BLaER1 (cell line): Measurements from ENCODE around the gene LRRC45.

Experiments used
- H3K27ac ChIP-seq: shearing (Covaris generic); formaldehyde crosslinking; 2 replicates; pipeline ENCODE4 v1.8.1; 2022
- H3K27me3 ChIP-seq: shearing (Covaris generic); formaldehyde crosslinking; 2 replicates; pipeline ENCODE4 v1.8.1; 2022
- H3K36me3 ChIP-seq: shearing (Covaris generic); formaldehyde crosslinking; 2 replicates; pipeline ENCODE4 v1.8.1; 2022
- H3K4me1 ChIP-seq: shearing (Covaris generic); formaldehyde crosslinking; 2 replicates; pipeline ENCODE4 v1.8.1; 2022
- H3K4me2 ChIP-seq: shearing (Covaris generic); formaldehyde crosslinking; 2 replicates; pipeline ENCODE4 v1.8.1; 2022
- H3K4me3 ChIP-seq: shearing (Covaris generic); formaldehyde crosslinking; 2 replicates; pipeline ENCODE4 v1.8.1; 2022
- H3K9ac ChIP-seq: shearing (Covaris generic); formaldehyde crosslinking; 2 replicates; pipeline ENCODE4 v1.8.1; 2022
- H3K9me3 ChIP-seq: shearing (Covaris generic); formaldehyde crosslinking; 2 replicates; pipeline ENCODE4 v1.8.1; 2022
- H4K20me1 ChIP-seq: shearing (Covaris generic); formaldehyde crosslinking; 2 replicates; pipeline ENCODE4 v1.8.1; 2022
- Cebpa-rat ChIP-seq: shearing (Covaris generic); IDR thresholded peaks from 2 replicates; pipeline ENCODE4 v1.8.1; 2022

The LRRC45 gene

DNA sequence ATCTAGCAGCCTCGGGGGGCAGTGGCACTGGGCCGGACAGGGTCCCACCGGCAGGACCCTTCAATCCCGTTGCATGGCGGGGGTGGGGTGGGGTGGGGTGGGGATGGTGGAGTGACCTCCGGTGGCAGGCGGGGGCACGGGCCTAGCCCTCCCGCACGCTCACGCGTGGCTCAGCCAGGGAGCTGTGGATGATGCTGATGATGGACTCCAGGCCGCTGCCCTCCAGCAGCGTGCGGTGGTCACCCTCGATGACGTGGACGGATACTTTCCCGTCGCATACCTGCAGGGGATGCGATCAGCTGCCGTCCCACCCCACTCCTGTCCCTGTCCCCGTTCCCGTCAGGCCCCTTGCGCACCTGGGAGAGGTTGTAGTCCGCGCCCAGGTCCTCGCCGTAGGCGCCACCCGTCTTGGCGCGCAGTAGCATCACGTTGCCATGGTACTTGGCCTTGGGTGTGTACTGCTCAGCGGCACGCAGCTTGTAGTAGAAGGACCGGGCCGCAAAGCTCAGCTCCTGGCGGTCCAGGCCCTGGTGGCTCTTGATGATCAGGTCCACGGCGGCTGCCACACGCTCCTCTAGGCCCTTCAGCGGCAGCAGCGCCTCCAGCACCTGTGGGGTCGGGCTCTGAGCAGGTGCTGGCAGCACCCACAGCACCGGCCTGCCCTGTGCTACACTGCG is 56.0 kb downstream of the LRRC45 start:
- H3K36me3 ChIP-seq = peaks cover 75% of the 10 kb centered on the region
- no peak for TF ChIP-seq Cebpa-rat
- H3K27me3 ChIP-seq = no peaks in the 10 kb centered on the region
- no peak overlapping the region for H3K4me2 ChIP-seq
- H3K4me1 ChIP-seq = peaks cover 27% of the 10 kb centered on the region
- H3K27ac ChIP-seq = no peak overlapping the region
- H3K9me3 ChIP-seq = no peaks in the 10 kb centered on the region
- peaks cover 61% of the 10 kb centered on the region for H4K20me1 ChIP-seq
- no peak overlapping the region for H3K9ac ChIP-seq
- no peak overlapping the region for H3K4me3 ChIP-seq

DNA sequence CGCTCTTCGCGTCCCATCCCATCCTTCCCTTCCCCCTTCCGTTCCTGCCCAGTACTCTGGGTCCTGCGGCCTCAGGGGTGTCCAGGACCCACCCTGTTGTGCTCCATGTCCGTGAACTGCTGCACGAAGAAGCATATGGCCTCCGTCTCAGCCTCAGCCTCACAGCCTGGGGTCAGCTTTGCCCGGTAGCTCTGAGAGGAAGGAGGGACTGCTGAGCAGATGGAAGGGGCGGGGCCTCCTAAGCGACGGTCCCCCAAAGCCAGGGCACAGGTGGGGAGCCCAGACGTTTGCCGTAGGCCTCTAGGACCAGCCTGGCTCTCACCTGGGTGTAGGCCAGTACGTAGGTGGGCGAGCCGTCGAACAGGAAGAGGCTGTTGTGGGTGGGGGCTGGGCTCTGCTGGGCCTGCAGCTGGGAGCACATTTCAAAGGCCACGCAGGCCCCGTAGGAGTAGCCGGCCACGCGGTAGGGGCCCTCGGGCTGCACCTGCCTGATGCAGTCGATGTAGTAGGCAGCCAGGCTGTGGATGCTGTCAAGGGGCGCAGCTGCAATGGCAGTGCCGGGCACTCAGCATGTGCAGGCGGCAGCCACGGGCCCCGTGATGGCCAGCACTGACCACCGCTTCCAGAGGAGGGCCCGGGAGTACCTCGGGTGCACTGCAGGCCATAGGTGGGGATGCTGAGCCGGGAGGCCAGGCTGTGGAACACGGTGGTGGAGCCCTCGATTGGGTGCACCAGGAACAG is 57.1 kb downstream of the LRRC45 start:
- Histone ChIP-seq H3K36me3 (peaks cover 86% of the 10 kb centered on the region), H4K20me1 (peaks cover 71% of the 10 kb centered on the region), H3K4me1 (peaks cover 20% of the 10 kb centered on the region), H3K9me3 (no peaks in the 10 kb centered on the region), H3K9ac (no peak overlapping the region), H3K27ac (no peak overlapping the region), H3K4me2 (no peak overlapping the region), H3K27me3 (no peaks in the 10 kb centered on the region), H3K4me3 (no peak overlapping the region)
- no peak for TF ChIP-seq Cebpa-rat
